GM21529 (cell line): Measurements from ENCODE around the gene TMEM258.

ENCODE experiments used
- ATAC-seq: cut with Tn5 transposase; IDR thresholded peaks from one replicate; pipeline ENCODE4 v1.9.1; 2021; ENCODE audit not compliant: unreplicated experiment

TMEM258 gene

DNA sequence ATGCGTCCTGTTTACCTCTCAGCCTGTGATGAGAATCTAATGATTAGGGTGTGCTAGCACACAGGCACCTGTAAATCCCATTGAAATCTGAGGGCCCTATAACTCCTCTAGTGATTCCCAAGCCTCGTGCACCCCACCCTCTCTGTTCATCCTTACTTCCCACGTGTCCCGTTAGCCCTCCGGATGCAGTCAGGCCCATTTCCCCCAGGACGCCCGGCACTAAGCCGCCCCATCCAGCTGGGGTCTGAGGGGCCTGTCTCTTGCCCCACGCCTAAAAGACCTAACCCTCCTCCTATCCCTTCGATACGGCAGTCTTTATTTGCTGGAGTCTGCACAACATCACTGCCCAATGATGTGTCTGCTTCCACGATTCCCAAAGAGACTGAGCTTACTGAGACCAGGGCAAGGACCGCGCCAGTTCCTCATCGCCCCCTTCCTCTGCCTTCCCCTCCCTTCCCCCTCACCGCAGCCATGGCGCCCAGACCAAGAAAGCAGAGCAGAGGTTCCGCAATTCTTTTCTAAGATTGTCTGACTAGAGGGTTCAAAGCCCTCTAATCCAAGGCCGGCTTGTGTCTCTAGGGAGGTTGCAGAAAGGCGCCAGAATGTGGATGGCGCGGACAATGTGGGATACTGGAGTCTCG, 34.7 kb upstream of the TMEM258 start:
- peak; percentile 6 for ATAC-seq

DNA sequence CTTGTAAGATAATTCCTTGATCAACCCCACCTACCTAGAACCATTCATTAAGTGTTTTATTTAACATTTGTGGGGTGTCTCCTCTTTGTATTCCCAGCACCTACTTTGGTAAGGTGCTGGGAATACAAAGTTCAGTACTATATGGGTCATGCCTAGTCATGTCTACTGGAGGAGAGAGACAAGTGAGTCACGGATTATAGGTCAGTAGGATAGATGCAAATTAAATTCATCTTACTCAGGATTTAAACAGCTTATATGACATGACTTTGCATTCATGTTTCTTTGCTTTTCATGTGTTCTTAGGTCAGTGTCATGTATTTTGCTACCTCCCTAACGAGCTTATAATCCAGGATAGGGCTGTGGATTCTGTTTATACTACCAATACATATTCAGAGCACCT, 27.8 kb upstream of the TMEM258 start:
- ATAC-seq: no peak

DNA sequence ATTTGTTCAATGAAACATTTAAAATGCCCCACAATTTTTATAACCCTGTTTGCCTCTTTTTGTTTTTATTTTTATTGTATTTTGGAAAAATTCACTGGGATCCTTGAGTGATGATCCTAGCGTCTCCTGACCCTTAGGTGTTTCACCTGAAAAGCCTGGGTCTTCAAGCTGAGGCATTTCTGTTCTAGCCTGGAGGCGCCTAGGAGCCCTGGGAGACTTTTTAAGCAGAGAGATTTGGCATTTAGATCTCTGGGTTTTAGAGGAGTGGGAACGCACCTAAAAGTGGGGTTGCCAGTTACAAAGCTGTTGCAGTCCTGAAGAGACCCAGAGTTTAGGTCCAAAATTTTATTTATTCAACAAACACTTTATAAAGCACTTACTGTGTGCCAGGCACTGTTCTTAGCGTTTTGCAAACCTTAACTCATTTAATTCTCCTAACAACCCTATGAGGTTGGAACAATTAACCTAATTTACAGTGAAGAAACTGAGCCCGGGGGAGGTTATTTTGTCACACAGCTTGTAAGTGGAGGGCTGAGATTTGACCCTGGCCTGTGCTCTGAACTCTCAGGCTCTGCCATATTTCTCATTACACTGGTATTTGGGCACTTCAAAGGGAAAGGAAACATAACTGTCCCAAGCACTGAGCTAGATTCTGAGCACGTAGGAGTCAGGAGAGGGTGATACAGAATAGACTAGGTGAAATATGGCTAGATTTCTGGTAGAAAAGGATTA, 25.2 kb upstream of the TMEM258 start:
- ATAC-seq: no peak

DNA sequence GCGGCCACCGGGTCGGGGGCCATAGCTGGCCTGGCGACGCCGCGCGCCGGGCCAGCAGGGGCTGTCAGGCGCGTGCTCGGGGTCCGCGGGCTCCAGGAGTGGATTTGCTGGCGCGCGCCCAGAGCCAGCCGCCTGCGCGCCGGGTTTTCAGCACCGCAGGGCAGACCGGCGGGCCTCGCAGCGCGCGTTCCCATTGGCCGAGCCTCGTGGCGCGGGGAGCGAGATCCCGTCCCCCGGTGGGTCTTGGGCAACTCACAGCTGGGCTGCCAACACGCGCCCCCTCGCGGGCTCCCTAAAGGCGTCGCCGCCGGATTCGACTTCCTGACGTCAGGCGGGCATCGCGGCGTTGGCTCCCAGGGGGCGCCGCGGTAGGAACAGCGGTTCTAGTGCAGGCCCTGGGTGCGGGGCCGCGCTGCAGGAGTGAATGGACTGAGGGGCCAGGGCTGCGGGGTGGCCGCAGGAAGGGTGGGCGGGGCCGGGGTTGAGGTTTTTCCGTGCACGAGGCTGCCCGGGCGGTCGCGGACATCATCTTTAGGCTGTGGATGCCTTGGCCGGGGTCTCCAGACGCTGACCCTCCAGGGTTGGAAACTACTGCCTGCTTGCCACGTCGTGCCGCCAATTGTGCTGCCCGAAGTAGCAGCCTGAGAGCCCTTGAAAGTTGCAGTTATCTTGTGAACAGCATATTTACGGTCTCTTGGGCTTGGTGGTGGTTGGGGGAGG, 24.5 kb upstream of the TMEM258 start, which contains the start of gene FADS1:
Gene FADS1 (minus strand): TSS at position 268 of the 720 bp plus-strand sequence. CDS start 74 bp downstream, at position 194.
- peak; percentile 42 for ATAC-seq

DNA sequence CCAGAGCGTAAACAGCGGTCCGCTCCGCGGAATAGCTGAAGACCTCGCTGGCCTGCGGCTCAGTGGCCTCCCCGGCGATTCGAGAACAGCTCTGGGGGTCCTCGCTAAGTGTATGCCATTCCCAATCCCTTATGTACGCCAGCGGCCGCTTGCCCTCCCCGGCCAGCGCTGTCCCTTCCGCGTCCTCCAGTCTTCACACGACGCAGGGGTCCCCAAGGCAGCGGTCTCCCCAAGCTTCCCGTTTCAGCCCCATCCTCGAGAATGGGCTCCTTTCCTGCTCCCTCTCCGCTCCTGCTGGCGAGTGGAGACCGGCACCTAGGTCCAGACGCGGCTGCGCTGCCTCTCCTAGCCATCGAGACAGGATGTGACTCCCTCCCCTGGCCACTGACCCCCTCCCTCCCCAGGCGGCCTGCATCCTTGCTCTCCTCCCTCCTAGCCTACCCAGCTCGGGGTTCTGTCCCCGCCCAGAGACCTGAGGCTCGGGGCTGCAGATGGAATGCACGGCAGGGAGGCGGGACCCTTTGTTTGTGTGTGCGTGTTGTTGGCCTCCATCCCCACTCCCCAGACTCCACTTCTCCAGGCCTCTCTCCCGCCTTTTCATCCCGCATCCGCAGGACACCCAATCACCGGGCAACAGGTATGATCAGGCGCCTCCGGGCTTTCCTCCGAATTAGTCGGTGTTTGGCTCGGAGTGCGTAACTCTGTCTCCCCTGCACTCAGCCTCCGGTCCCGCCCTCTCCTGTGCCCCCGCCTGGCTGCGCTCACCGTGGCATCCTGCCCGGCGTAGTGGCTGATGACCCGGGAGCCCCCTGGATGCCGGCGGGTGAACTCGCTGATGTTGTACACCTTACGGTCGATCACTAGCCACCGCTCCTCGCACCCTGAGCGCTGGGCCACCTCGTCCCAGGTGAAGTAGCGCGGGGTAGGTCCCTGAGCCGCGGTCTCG, 23.7 kb upstream of the TMEM258 start:
- peak; percentile 42 for ATAC-seq

DNA sequence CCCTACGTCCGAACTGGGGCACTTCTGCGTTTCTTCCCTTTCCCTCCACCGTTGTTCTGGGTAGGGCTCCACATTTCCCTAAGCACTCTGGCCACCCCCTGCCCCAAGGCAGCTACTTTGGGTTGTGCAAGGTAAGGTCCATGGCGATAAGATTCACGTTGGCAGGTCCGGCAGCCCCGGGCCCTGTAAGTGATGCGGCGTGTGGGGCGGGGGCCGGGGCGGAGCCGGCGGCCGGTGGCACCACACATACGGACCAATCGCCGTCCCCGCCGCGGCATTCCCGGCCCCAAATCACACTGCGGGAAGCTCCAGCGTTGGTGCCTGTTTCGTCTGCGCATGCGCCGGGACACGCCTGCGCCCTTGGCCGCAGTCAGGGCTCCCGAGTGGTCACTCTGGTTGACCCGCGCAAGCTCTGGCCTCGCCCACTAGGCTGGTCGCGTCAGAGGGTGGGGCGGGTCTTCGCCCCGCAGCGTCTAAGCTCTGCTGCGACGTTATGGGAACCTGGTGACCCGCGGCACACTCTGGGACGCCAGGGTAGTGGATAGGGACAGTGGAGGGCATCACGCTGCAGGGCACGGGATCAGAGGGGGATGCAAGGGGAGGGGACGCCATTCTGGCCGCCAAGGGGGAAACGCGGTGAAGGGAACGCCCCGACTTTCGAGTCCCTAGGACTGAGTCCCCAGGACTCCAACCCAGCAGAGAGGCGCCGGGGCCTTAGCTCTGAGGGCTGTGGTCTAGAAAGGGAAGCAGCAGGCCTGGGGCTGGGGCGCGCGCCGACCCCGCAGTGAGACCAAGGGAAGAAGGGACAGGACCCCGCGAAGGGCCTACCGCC, 22.8 kb upstream of the TMEM258 start:
- ATAC-seq: peak; percentile 59

DNA sequence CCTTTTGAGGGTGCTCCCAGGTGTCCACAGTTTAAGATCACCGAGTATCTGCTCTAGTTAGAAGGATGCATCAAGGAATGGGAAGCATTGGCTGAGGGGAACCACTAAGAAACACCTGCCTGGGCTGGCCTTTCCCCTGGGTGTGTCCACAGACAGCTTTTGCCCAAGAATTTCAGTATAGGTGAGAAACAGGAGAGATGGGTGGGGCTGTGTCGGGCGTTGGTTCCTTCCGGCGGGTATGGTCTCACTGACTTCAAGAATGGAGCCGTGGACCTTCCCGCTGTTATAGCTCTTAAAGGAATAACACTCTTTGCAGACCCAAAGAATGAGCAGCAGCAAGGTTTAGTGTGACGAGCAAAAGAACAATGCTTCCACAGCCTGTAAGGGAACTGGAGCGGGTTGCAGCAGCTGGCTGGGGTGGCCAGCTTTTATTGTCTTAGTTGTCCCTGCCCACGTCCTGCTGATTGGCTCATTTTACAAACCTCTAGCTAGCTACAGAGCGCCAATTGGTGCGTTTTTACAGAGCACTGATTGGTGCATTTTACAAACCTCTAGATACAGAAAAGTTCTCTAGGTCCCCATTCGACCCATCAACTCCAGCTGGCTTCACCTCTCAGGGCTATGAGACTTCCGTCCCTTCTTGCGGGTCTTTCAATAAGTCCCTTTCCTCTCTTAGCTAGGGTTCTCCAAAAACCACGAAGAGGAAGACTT, 22.0 kb upstream of the TMEM258 start:
- no peak for ATAC-seq

DNA sequence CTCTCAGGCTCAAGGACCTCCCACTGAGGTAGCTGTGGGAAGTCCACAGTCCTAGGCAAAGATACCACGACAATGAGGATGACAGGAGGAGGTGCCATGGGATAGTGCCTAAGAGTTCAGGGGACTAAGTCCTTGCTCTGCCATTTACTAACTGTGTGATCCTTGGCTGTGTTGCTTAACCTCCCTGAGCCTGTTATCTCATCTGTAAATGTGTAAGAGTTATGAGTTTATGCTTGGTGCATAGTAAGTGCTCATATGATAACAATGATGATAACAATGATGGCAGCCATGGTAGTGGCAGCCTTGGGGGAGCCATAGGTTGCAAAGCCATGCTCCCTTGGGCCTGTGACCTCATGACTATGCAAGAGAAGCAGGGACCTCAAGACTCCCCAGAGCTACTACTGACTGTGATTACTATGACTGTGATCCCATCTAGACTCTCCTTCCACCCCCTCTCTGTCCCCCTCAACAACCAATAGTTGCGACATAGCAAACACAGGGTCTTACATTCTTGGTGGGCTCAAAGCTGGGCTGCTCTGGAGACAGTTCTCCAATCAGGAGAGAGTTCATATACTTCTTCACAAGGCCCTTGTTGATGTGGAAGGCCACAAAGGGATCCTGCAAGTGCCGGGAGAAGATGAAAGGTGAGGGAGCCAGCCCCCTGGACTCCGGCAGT, 20.5 kb upstream of the TMEM258 start:
- ATAC-seq: no peak

DNA sequence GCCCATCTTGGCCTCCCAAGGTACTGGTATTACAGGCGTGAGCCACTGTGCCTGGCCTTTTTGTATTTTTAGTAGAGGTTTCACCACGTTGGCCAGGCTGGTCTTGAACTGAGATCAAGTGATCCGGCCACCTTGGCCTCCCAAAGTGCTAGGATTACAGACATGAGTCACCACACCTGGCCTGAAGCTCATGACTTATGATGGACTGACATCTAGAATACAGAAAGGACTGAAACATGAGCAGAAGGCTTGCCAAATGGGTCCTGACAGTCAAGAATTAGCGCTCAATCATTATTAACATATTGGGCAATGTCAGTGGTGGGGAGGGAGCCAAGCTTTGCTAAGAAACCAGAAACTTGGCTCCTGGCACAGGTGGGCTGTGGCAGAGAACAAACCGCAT, 19.4 kb upstream of the TMEM258 start:
- no peak for ATAC-seq

DNA sequence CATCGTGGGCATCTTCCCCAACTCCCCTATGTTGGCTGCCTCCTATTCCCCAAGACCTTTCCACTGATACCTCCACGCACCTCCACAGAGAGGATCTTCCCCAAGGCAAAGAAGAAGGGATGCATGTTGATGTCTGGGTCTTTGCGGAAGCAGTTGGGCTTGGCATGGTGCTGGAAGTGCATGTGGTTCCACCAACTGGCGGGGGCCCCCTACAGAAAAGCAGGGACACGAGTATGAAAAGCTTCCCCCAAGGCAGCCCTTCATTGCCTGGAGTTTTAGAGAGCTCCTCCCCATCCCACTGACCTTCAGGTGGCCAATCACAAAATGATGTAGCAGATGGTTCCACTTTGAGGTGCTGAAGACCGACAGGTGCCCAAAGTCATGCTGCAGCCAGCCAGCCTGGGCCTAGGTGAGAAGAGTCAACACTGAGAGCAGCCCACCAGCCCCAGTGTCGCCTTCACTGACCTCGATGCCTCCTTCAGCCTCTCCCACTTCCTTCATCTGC, 18.3 kb upstream of the TMEM258 start:
- ATAC-seq: no peak

DNA sequence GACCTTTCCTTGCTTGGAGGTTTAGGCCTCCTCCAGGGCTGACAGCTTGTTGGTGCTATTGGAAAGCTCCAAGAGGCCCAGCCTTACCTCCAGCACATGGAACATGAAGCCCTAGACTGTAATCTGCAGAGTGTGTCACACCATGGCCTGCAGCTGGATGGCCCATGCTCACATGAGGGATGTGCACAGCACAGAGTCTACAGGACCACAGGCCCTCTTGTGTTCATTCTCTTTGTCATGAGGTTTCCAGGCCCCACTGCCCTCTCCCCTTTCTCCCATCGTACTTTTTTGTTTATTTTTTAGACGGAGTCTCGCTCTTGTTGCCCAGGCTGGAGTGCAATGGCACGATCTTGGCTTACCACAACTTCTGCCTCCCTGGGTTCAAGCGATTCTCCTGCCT, 14.4 kb upstream of the TMEM258 start:
- no peak for ATAC-seq

DNA sequence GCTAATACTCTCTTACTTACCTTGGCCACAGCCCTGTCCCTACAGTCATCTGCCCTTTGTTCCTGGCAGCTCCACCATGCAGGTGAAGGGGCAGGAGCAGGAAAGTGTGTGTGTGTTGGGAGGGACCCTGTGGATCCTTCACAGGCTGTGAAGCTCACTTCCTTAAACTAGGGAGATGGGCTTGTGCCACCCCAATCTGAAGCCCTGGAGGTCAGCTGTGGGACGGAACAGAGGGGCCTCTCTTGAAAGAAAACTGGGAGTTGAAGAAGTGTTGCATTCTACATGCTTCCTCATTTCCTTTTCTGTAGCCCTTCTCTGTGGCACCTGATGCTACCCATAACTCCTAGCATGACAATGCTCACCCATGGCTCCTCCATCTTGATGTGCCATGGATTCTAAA, 12.7 kb upstream of the TMEM258 start:
- no peak for ATAC-seq

DNA sequence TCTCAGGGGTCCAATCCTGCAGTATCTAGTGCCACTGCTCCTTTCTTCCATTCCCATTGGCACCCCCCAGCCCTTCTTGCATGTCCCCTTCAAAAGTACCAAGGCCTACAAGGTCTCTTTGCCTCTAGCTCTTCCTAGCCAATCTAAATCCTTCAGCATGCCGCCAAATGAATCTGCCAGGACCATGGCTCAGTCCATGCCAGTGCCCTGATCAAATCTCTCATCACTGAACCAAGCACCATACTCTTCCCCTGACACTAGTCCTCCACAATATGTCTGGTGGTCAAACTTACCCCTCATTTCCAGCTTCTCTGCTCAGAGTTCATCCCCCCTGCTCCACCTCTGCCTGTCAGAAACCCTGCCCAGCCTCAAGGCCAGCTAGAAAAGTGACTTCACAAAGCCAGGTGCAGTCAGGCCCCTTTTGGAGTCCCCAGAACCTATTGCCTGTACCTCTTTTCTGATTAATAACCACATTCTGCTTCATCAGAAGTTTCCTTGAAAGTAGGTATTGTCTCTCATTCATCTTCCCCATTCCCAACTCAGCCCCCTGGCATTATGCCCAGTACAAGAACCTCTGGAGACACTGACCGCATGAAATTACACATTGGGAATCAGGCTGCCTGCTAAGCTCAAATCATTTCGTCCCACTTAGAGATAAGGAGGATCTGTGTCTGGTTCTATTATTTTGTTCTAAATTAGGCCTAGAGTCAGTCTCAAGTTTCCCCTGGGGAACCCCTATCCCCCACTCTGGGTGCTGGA, 11.7 kb upstream of the TMEM258 start:
- no peak for ATAC-seq

DNA sequence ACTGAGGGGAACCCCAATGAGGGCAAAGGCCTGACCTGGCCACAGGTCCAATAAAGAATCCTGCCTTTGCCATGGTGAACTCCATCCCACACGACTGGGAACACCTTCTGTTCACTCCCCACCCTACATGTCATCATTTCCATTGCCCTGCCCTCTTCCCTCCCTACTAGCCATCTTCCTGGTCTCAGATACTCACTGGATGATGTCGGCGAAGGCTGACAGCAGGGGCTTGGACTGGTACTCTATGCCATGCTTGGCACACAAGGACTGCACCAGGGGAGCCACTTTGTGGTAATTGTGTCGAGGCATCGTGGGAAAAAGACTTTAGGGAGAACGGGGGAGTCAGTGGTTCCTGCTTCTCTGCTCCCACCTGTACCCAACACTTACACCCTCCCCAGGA, 10.2 kb upstream of the TMEM258 start:
- no peak for ATAC-seq

DNA sequence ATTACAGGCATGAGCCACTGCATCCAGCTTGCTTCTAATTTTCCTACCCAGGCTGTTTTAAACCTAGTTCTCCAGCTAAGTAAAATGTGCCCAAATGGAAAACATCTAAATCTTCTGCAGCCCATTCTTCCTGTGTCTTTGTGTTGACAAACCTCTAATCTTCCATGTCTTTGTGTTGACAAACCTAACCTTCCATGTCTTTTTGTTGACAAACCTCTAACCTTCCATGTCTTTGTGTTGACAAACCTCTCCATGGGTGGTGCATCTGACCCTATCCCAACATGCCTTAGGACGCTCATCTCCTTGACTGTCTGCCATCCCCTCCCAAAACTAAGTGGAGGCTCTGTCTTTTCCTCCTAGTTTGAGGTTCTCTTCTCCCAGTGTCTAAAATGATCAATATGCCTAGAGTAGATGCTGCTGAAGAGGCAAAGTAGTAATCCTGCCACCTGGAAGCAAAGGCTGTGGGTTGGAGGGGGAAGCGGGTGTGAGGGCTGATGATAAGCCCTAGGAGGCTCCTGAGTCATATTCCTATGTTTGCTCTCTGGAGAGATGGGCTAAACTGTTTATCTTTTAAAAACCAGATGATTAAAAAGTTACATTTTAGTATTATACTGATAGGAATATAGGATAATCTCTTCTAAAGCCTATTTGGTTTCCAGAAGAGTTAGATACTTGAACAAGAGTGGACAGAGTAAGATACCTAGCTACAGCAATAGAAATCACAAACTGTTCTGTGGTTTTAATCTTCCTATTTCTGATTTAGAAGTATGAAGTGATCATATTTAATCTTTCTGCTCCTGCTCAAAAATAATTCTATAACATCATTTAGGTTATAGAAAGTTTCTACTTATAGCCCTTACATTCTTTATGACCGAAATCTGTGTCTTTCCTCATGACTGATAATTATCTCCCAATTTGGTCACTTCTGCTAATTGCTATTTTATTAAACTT, 8.2 kb upstream of the TMEM258 start:
- no peak for ATAC-seq

DNA sequence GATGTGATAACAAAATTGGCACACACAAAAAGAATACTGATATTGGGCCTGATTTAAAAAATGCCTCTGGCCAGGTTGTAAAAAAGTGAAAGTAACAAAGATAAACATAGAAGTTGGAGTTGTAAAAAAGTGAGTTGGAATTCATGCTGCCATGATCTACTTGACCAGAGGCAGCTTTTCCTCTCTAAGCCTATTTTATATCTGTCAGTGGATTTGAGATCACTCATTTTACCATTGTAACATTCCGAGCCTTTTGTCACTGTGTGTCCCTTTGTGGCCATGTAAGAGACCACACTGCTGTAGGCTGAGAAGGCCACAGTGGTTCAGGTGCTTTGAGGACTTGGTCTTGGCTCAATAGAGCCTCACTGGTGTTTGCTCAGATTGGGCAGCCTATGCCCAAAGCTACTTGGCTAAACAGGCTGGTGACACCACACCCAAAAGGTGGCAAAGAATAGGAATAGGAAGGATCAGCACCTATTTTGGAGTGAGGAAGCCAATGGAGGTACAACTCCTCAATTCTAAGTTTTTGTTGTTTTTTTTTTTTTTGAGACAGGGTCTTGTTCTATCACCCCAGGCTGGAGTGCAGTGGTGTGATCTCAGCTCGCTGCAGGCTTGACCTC, 7.4 kb upstream of the TMEM258 start:
- no peak for ATAC-seq
